GM12878 (cell line): ENCODE data around the gene NCKAP5.

Experiments used
- BCLAF1 ChIP-seq: fragments of 450-650 bp; IDR thresholded peaks from 2 replicates; pipeline ENCODE4 v1.6.1; 2017; ENCODE audit warnings: antibody characterized with exemption, mild to moderate bottlenecking, moderate library complexity
- BHLHE40 ChIP-seq, 2 experiments: fragments of 450-650 bp in 1 of 2; IDR thresholded peaks; 2 replicates each; pipeline ENCODE4 v1.6.1; 2011 to 2017; ENCODE audit warnings: low read depth in 2 of 2, borderline replicate concordance in 1 of 2, improper control_type of control experiment in 1 of 2, low read length in 1 of 2, mild to moderate bottlenecking in 1 of 2
- CEBPB ChIP-seq, 2 experiments: fragments of 150-350 bp in 1 of 2; IDR thresholded peaks; 2 replicates each; pipeline ENCODE4 v1.6.1; 2012 to 2014; ENCODE audit warnings: low read depth in 2 of 2, low read length in 2 of 2, borderline replicate concordance in 1 of 2, inconsistent platforms in 1 of 2
- EP300 ChIP-seq, 2 experiments: fragments of 150-350 bp in 1 of 2; IDR thresholded peaks; 2 replicates each; pipeline ENCODE4 v1.6.1; 2011 to 2012; ENCODE audit warnings: low read depth in 2 of 2, low read length in 2 of 2, borderline replicate concordance in 1 of 2, improper control_type of control experiment in 1 of 2, inconsistent platforms in 1 of 2; ENCODE audit not compliant: control insufficient read depth in 1 of 2
- JUND ChIP-seq: IDR thresholded peaks from 2 replicates; pipeline ENCODE4 v1.6.1; 2012; ENCODE audit warnings: low read depth, mild to moderate bottlenecking, low read length, improper control_type of control experiment, moderate library complexity
- NR2C2 ChIP-seq: IDR thresholded peaks from 2 replicates; pipeline ENCODE4 v1.6.1; 2011; ENCODE audit warnings: borderline replicate concordance, low read depth; ENCODE audit not compliant: control insufficient read depth, insufficient read length
- POLR2A ChIP-seq: IDR thresholded peaks from 2 replicates; pipeline ENCODE4 v1.6.1; 2011; ENCODE audit warnings: low read depth, mild to moderate bottlenecking, low read length
- TCF7 ChIP-seq: IDR thresholded peaks from 2 replicates; pipeline ENCODE4 v1.6.1; 2014; ENCODE audit warnings: antibody characterized with exemption, borderline replicate concordance
- TF ChIP-seq, protein P1 (sequence below): IDR thresholded peaks from 2 replicates; pipeline ENCODE4 v1.6.1; 2012; ENCODE audit warnings: low read depth, low read length, improper control_type of control experiment

DNA sequence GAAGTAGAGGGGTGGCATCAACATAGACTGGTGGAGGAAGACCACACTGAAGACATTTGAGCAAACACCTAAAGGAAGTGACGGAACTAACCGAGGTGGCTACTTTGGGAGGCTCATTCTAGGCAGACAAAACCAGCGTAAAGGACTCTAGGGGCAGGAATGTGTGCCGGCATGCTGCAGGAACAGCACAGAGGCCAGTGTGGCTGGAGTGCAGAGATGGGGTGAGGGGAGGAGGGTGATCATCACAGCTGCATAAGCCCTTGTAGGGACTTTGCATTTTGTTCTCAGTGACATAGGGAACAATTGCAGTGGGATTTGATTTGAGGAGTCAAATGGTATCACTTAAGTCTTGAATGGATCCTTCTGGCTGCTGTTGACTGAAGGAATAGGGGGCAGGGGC lies 253.5 kb downstream of the NCKAP5 start:
- TF ChIP-seq NR2C2 (no peak), POLR2A (no peak), BCLAF1 (no peak), TCF7 (no peak), BHLHE40 (IDR thresholded peaks at IDR 0.05; ENCODE audit: borderline replicate concordance in 1 of 2, low read depth in 2 of 2, low read length in 1 of 2) (no peak), CEBPB (IDR thresholded peaks at IDR 0.05; ENCODE audit: borderline replicate concordance in 1 of 2, low read depth in 2 of 2, low read length in 2 of 2) (no peak), EP300 (IDR thresholded peaks at IDR 0.05; ENCODE audit: borderline replicate concordance in 1 of 2, control insufficient read depth in 1 of 2, low read depth in 2 of 2, low read length in 2 of 2) (no peak), JUND (no peak)
- TF ChIP-seq, protein P1, sequence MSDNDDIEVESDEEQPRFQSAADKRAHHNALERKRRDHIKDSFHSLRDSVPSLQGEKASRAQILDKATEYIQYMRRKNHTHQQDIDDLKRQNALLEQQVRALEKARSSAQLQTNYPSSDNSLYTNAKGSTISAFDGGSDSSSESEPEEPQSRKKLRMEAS, result no peak
